ENCODE data around the gene ST6GALNAC2. TPM values are rescaled to one million over a fixed set of nuclear protein-coding genes. Genes with fewer than 3 reads are reported as not detected.

ST6GALNAC2 gene
- total RNA-seq, 4 donors from 2014 or later: 8.7 to 17.8 (median 13.3) TPM

- Histone ChIP-seq H3K4me3 (no peak overlapping the region), H3K27ac (replicated peaks in 1 of 4) (no peak overlapping the region), H3K27me3 (peaks cover 0 to 13% (median 0%) of the 10 kb centered on the region in 4 donors), H3K9me3 (no peaks in the 10 kb centered on the region), H3K4me1 (peaks cover 0 to 5% (median 4%) of the 10 kb centered on the region in 4 donors), H3K36me3 (no peaks in the 10 kb centered on the region)
- 97% methylated on average over 11 of the region's 11 CpGs for WGBS
- intact Hi-C loops (cut with DNase I): no loop called here
- TF ChIP-seq POLR2A (IDR thresholded peaks at IDR 0.05; ENCODE audit: low read depth): no peak
- no peak for TF ChIP-seq POLR2AphosphoS5 (IDR thresholded peaks at IDR 0.05)
- no peak for TF ChIP-seq CTCF (IDR thresholded peaks at IDR 0.05)
- TF ChIP-seq EP300 (IDR thresholded peaks at IDR 0.05): no peak
- DNase-seq (ENCODE audit: extremely low spot score): no peak
Observed at GRCh38 chr17:76574166-76574565, 11.5 kb downstream of the ST6GALNAC2 start.

GRCh38 chr17:76573096-76573495 is 12.6 kb downstream of the ST6GALNAC2 start:
- Histone ChIP-seq H3K27me3 (peaks cover 0 to 15% (median 0%) of the 10 kb centered on the region in 4 donors), H3K27ac (replicated peaks in 1 of 4) (no peak overlapping the region), H3K36me3 (no peaks in the 10 kb centered on the region), H3K4me1 (peaks cover 3 to 14% (median 13%) of the 10 kb centered on the region in 4 donors), H3K4me3 (no peak overlapping the region), H3K9me3 (no peaks in the 10 kb centered on the region)
- intact Hi-C loops (cut with DNase I): no loop called here
- no peak for DNase-seq (ENCODE audit: extremely low spot score)
- WGBS: 90% methylated on average over 7 of the region's 10 CpGs
- TF ChIP-seq POLR2AphosphoS5 (IDR thresholded peaks at IDR 0.05): no peak
- no peak for TF ChIP-seq CTCF (IDR thresholded peaks at IDR 0.05)
- no peak for TF ChIP-seq EP300 (IDR thresholded peaks at IDR 0.05)
- TF ChIP-seq POLR2A (IDR thresholded peaks at IDR 0.05; ENCODE audit: low read depth): no peak

DNA sequence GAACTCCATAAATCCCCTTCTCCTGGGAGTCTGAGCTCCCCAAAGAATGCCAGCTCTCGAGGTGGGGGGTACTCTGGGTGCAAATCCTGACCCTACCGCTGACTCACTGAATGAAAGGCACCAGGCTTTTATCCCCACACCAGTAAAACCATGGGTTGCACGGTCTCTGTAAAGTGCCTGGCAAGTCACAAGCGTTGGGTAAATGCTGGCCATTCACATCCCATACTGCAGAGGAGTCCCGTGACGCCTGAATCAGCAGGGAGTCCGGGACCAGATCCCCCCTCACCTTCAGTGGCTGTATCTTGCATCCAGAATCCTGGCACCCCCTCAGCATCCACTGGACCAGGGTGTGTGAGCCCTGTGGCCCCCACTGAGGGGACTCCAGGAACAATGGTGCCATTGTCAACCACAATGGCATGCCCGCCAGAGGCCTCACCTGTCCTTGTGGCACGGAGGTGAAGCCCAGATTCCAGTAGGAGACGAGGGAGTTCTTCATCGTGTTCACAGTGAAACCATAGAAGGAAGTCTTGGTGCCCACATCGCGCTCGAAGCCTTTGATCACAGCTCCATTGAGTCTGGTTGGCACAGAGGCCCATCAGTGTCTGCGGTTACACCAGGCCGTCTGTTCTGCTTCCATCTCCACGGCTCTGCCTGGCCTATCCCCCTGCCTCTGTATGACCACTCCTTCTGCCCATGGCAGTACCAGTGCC is 13.3 kb downstream of the ST6GALNAC2 start:
- no peak for DNase-seq (ENCODE audit: extremely low spot score)
- Histone ChIP-seq H3K4me1 (peaks cover 11 to 17% (median 14%) of the 10 kb centered on the region in 4 donors), H3K36me3 (peaks cover 0 to 5% (median under 1%) of the 10 kb centered on the region in 4 donors), H3K27me3 (peaks cover 0 to 15% (median 0%) of the 10 kb centered on the region in 4 donors), H3K27ac (replicated peaks in 1 of 4) (no peak overlapping the region), H3K9me3 (no peaks in the 10 kb centered on the region), H3K4me3 (no peak overlapping the region)
- WGBS: 97% methylated on average over 6 of the region's 17 CpGs
- intact Hi-C loops (cut with DNase I): no loop called here
- TF ChIP-seq POLR2A (IDR thresholded peaks at IDR 0.05; ENCODE audit: low read depth): no peak
- TF ChIP-seq POLR2AphosphoS5 (IDR thresholded peaks at IDR 0.05): no peak

- no peak overlapping the region for H3K4me3 ChIP-seq
- intact Hi-C loops (cut with DNase I): no loop called here
- 89% methylated on average over 13 of the region's 13 CpGs for WGBS
- no peak overlapping the region for H3K27ac ChIP-seq (replicated peaks in 1 of 4)
- DNase-seq (ENCODE audit: extremely low spot score): no peak
- TF ChIP-seq POLR2AphosphoS5 (IDR thresholded peaks at IDR 0.05): no peak
- TF ChIP-seq EP300 (IDR thresholded peaks at IDR 0.05): no peak
- TF ChIP-seq CTCF (IDR thresholded peaks at IDR 0.05): no peak
- TF ChIP-seq POLR2A (IDR thresholded peaks at IDR 0.05; ENCODE audit: low read depth): no peak
- peaks cover 0 to 15% (median 0%) of the 10 kb centered on the region in 4 donors for H3K27me3 ChIP-seq
- H3K9me3 ChIP-seq: no peaks in the 10 kb centered on the region
- H3K4me1 ChIP-seq: peaks cover 13 to 17% (median 16%) of the 10 kb centered on the region in 4 donors
- H3K36me3 ChIP-seq: peaks cover 0 to 19% (median 10%) of the 10 kb centered on the region in 4 donors
Observed at GRCh38 chr17:76570877-76571471, 14.7 kb downstream of the ST6GALNAC2 start.

- H3K4me3 ChIP-seq: no peak overlapping the region
- 93% methylated on average over 7 of the region's 7 CpGs for WGBS
- no peak for DNase-seq (ENCODE audit: extremely low spot score)
- no peaks in the 10 kb centered on the region for H3K9me3 ChIP-seq
- peaks cover 0 to 24% (median 15%) of the 10 kb centered on the region in 4 donors for H3K36me3 ChIP-seq
- H3K4me1 ChIP-seq: peaks cover 13 to 17% (median 16%) of the 10 kb centered on the region in 4 donors
- TF ChIP-seq EP300 (IDR thresholded peaks at IDR 0.05) (no peak), CTCF (IDR thresholded peaks at IDR 0.05) (no peak), POLR2A (IDR thresholded peaks at IDR 0.05; ENCODE audit: low read depth) (no peak), POLR2AphosphoS5 (IDR thresholded peaks at IDR 0.05) (no peak)
- peak overlapping the region in 1 of 4 donors; percentile 30 for H3K27ac ChIP-seq (replicated peaks in 1 of 4)
- peaks cover 0 to 15% (median 0%) of the 10 kb centered on the region in 4 donors for H3K27me3 ChIP-seq
- intact Hi-C loops (cut with DNase I): no loop called here
Observed at GRCh38 chr17:76570457-76570856, 15.2 kb downstream of the ST6GALNAC2 start.

Data from esophagus muscularis mucosa (tissue), 4 donors.